HG02870 (cell line): ENCODE data around the gene HSD17B12.
"Not testable (repeated sequence)": the region's sequence is repeated elsewhere in the genome, so short reads cannot be mapped to it uniquely, and the experiment has no call there.

ENCODE experiments used
- ATAC-seq: cut with Tn5 transposase; IDR thresholded peaks from one replicate; pipeline ENCODE4 v1.9.1; 2021; ENCODE audit warnings: mild to moderate bottlenecking, moderate library complexity; ENCODE audit not compliant: unreplicated experiment

The HSD17B12 gene

DNA sequence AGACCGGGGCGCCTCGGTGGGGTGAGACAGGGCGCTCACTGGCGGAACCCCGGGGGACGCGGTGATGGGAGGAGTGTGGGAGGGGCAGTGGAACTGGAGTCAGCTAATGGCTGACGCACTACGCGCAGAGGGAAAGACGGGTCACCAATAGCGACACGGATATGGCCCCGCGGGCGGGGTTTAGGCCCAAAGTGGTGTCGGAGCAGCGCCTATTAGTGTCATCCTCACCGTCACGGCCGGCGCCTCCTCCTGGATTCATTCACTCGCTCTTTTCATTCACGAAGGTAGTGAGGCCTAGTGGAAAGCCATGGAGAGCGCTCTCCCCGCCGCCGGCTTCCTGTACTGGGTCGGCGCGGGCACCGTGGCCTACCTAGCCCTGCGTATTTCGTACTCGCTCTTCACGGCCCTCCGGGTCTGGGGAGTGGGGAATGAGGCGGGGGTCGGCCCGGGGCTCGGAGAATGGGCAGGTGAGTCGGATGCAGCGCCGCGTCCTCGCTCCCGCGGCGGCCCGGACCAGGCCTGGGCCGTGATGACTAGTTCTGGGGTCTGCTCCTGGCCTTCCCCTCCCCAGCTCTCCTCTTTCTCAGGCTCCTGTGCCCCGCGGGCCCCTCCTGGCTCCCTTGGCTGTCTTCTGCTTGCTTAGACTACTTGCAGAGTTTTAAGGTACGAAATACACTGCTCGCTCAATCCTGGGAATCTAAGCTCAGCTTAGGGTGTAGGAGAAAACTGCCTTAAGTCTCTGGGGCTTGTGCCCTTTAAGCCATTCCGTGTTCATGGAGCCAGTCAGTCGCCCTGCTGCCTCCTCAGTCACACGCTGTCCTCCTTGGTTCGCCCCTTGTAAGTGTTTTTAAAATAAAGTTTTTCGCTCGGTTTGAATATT lies at the start of gene HSD17B12:
Gene HSD17B12 (plus strand): TSS at position 218 of the 880 bp plus-strand sequence. CDS start 90 bp downstream, at position 308.
- peak; percentile 96 for ATAC-seq

DNA sequence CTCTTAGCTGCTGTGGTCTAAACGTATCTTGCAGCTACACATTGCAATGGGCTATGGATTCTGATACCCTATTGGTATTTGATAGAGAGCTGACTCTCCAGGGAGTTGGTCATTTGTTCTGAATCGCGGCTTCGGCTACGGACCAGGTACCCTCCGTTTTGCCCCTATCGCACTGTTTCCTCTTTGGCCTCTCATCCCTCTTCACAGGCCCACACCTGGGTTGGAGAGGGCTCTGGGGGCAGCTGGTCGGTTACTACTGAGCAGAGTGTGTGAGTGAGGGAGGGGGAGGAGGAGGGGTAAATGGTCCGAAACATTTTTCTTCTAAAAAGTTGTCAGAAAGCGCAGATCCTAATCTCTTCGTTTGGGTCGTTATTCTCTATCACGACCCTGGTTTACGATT lies 48.8 kb upstream of the HSD17B12 start:
- no peak for ATAC-seq

DNA sequence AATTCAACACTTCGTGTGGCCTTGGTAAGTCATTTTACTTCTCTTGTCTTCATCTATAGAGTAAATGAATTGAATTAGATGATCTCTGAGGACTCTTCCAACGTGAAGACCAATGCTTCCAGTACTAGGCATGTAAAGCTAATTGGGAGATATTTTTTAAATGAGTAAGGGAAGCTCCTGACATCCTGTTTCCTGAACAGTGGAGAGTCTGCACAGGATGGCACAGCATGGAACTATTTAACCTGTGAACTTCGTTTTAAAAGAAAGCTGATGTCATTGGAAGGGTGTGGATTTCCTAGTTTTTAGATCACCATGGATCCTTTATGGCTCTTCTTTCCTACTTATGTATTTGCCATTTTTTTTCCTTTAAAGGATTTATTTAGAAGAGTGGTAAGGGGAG lies 48.4 kb upstream of the HSD17B12 start:
- no peak for ATAC-seq

DNA sequence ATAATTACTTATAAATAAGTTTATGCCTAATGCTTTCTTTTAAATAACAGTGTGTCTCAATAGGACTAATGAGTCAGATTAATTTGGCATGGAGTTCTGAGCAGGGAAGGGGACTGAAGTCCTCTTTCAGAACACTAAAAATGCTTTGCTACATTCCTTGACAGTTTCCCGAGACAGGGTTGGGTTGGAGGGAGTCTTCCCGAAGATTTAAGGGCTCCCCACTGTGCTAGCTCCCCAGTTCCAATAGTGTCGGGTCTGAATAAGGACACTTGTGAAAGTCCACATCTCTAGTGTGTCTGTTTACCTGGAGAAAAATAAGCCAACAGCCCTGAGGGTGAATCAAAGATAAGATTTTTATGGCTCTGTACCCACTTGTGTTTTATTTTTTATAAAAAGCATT lies 41.8 kb upstream of the HSD17B12 start:
- no peak for ATAC-seq

DNA sequence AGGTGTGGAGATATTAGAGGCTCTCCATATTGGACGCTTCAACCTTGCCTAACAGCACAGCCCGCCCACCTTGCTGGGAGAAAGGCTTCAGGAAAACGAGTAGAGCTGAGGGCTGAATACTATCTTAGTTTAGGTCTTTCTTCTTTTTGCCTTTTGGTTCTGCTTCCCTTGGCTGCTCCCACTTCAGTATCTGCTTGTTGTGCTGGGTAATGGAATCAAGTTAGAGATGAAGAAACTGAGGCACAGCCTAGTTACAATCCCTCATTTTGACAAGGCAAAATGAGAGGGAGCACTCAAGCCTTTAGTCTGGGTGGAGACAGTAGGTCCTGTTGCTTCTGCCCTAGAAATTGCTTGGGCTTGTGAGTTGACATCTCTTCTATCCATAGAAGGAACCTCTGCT lies 41.3 kb upstream of the HSD17B12 start:
- no peak for ATAC-seq

DNA sequence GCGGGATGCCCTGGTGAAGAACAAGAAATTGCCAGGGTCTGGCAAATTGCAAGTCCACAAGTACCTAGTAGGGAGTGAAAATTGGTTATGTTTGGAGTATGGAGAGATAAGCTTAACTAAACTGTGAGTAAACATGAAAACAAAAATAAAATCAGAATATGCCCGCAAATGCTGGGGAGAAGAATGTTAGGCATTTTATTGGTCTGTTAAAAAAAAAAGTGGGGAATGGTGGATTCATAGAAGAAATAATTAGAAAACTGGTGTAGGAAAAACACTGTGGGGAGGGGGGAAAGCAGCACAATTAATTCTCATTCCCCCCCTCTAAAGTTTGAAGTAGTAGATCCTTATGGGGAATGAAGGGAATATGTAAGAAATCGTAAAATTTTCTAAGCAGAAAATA lies 40.6 kb upstream of the HSD17B12 start:
- no peak for ATAC-seq

DNA sequence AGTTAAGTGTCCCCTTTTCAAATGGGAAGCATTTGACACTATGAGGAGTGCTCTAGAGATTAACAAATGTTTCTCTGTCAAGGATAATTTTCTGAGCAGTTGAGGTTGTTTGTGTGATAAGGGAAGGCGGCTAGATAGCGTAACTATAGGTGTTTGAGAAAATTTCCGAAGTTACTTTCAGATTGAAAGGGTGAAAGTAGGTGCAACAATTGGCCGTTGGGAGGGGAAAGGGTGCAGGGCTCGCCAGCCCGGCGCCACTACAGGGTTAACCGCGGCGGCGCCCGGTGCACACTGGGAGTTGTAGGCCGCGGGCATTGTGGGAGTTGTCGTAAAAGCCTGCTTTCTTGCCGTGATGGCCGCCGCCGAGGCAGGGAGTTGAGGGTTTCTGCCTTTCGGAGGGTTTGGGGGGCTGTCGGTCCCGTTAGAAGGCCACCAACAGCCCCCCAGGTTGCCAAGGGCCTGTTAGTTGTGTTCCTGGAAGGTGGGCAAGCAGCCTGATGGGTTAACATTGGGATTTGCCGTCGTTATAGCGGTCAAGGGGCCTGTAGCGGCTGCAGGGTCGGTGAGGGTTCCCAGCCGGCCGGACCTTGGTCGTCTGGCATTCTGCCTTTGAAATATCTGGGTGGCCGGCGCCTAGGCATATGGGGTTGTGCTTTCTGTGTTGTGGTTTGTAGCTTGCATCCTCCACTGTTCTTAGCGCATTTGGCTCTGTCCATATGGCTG lies 36.5 kb upstream of the HSD17B12 start:
- ATAC-seq: peak; percentile 98

DNA sequence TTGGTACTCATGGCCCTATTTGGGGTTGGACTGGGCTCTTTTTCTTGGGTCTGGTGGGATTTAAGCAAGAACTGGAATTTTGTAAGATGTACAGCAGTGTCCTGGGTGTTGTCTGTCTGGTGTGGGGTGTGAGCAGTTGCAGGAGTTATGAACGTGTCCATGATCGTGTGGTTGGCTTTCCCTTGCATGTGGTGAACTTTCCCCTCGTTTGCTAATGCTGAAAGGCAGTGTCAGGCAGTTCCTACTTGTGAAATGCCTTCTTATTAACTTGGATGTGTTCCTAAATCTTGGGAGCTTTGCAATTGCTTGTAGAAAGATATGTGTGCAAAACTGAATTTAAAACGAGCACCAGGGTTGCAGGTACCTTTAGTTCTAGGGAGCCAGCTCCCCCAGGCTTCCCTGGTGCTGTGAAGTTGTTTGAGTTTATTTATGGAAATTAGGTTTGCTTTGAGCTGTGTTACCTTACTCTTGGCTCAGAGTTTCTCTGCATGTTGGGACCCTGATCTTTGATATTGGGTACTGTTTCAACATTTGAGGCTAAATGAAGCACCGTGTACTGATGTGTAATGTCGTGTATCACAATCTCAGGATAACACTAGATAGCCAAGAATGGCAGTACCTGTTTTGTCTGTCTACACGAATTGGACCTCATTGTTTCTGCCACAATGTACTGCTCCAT lies 35.8 kb upstream of the HSD17B12 start:
- ATAC-seq: no peak

DNA sequence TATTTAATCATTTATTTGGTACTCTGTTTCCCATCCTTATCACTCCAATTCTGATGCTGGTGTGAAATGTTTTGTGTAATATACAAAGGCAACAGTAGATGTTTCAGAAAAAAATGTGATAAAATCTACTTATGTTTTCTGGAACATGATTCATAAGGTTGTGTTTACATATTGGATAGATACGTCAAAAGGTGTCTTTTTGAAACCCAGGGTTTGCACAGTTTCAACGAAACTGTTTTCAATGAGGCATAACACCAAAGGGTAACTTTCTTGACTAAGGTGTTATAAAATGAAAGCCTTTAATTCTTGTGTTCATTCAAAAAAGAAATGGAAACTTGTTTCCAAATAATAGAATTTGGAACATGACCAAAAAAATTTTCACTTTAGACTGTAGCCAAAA lies 33.8 kb upstream of the HSD17B12 start:
- no peak for ATAC-seq

DNA sequence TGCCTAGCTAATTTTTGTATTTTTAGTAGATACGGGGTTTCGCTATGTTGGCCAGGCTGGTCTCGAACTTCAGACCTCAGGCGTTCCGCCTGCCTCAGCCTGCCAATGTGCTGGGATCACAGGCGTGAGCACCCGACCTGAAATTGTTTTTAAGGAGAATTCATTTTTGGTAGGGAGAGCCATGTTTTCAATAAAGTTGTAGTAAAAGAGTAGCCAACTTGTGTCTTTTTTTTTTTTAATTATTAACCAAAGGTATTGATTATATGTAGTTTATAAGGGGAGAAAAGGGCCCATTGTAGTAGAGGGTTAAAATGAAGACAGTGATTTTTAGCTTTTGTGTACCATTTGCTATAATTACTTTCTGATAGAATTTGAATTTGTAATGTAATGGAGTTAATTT lies 31.6 kb upstream of the HSD17B12 start:
- no peak for ATAC-seq

DNA sequence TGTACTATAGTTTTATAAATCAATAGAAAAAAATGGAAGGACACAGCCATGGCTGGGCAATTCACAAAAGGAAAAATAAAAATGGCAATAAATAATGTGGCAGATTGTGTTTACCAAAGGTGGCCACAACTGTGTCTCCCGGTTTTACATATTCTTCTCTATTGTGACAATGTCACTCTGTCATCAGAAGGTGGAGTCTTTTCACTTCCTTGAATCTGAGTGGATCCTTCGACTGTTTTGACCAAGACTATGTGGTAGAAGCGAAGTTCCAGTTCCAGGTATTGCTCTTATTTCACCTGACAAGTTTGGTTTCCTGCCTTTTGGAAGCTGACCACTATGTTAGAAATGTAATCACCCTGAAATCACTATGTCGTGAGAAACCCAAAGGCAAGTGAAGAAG lies 31.0 kb upstream of the HSD17B12 start:
- ATAC-seq: no peak

DNA sequence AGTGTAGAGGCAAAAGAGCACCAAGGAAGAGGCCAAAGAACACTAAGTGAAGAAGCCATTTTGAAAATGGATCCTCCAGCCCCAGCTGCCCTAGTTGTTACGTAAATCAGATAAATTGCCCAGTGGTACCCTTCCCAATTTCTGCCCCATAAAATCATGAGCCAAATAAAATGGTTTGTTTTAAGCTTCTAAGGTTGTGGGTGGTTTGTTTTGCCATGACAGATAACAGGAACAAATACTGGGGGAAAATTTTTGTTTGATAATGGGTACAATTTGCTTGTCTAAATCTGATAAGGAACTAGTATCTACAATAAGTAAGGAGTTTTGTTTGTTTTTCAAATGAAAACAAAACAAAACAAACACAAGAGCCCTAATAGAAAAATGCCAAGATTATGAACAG lies 30.6 kb upstream of the HSD17B12 start:
- no peak for ATAC-seq

DNA sequence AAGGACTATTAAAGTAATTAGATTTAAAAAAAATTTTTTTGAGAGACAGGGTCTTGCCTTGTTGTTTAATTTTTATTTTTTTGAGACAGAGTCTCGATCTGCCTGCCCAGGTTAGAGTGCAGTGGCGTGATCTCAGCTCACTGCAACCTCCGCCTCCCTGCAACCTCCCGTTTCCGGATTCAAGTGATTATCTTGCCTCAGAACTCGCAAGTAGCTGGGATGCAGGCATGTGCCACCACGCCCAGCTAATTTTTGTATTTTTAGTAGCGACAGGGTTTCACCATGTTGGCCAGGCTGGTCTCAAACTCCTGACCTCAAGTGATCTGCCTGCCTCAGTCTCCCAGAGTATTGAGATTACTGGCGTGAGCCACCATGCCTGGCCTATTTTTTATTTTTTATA lies 17.5 kb upstream of the HSD17B12 start:
- ATAC-seq: not testable (repeated sequence)

DNA sequence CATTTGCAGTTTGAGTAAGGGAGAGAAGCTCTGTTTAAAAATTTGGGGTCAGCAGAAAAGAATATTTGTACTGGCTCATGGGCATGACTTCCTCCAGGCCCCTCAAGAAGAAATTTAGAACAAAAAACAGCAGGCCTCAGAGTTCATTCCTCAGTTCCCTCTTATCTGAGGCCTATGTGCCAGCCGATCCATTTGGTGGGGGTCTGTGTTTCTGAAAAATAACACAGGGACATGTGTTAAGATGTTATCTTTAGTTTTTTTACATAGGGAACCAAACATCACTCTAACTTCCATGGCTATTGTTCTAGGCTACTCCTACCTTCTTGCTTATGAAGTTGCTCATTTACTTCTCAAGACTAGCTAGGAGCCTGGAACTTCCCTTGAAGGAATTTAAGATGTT lies 16.2 kb upstream of the HSD17B12 start:
- no peak for ATAC-seq

DNA sequence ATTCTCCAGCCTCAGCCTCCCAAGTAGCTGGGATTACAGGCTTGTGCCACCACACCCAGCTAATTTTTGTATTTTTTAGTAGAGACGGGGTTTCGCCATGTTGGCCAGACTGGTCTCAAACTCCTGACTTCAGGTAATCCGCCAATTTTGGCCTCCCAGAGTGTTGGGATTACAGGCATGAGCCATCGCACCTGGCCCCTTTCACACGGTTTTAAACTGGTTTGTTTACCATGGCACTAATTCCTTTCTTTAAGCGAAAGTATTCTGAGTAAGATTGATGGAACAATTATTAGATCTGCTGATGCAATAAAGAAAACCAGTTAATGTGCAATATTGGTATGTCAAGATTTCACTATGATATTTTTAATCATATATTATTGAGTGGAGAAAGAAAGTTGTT lies 9.3 kb upstream of the HSD17B12 start:
- not testable (repeated sequence) for ATAC-seq

DNA sequence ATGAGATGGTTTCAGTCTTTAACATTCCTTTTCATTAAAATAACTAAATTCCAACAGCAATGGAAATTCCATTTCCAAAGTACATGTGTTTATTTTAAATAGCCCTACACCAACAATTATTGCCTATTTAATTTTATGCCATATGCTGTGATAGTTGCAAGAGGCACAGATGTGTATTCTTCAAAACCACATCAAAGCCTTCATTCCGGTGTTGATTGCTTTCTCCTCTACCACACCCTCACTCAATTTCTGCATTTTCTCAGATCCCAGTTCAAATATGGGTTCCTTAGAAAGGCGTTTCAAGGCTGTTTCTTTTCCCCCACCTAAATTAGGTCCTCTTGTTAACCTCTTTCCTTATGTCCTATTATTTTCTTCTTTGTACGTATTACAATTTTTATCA lies 6.0 kb upstream of the HSD17B12 start:
- no peak for ATAC-seq

DNA sequence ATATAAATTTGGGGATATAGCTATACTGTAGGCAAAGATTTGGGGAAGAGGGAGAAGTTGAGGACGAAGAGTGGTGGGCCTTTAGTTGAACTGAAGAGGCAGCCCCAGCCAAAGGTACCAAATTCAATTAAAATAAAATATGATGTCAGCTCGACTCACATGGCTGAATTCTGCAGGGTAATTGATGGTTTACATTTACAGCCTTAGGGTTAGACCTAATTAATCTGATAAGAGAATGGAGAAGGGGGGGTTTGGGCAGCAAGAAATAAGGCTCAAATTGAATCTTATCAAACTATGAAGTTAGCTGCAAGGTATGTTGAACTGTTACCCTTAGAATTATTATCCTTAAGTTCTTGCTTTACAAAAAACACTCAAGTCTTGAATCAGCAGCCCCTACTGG lies 3.6 kb upstream of the HSD17B12 start:
- no peak for ATAC-seq

DNA sequence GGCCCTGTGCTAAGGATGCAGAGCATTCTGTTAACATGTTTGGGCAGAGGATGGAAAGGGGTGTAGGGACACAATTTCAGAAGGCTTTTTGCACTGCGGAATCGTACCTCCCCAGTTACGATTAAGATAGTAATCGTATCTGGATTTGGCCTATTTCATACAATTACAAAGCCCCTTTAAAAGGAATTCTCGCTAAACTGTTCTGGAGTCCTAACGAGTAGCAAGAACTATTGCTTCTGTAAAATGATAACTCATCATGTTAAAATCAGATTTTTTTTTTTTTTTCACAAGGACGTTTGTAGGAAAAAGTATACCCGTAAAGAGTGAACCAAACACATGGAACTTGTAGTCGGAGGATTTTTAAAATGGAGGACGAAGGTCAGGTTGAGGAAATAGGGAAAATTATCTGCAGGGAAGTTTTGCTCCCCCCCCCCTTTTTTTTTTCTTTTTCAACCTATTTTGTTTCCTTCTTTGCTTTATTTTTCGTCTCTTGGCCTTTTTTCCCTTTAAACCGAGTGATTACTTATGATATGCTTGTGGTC lies 934 bp downstream of the HSD17B12 start:
- ATAC-seq: no peak

DNA sequence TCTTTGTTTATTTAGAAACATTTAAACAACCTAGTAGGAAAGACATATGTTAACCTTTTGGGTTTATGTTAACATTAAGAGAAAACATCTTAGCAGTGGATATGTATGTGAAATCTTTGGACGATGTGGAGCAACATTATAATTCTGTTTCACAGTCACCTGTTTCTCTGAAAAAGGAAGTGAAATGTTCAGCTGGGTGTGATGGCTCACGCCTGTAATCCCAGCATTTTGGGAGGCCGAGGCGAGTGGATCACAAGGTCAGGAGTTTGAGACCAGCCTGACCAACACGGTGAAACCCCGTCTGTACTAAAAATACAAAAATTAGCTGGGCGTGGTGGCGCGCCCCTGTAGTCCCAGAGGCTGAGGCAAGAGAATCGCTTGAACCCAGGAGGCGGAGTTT lies 1.5 kb downstream of the HSD17B12 start:
- ATAC-seq: not testable (repeated sequence)

DNA sequence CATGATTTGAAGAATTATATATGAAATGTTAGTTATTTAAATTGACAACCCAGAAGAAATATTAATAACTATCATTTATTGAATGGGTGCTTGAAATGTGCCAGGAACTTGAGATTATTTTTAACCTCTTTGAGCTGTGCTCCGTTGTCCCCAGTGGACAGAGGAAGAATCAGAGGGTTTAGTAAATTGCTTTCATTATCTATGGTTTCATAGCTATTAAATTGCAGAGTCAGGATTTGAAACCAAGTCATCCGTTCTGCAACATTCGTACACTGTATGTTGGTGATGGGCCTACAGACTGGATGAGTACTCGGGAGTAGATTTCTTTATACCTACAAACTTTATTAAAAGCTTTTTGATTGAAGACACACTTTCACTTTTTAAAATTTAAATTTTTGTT lies 4.9 kb downstream of the HSD17B12 start:
- no peak for ATAC-seq

DNA sequence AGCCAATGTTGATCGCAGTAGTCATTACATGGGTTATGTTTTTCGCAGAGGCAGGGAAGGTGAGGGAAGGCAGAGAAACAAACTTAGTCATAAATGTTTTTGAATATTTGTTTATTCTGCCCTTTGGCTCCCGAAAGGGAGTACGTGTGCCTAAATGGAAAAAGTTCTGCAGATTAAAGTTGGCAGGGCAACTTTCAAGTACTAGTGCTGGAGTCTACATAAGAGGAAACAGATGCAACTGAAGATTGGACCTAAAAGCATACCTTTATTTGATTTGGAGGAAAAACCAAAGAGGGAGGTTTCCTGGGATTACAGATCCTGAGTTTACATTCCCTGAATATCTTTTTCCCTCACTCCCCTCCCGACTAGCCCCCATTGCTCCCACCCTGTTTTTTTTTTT lies 5.7 kb downstream of the HSD17B12 start:
- no peak for ATAC-seq
